H1 (cell line): ENCODE measurements around the gene TECPR2. TPM values are rescaled to one million over a fixed set of nuclear protein-coding genes. Genes with fewer than 3 reads are reported as not detected.

Source experiments
- RBBP5 ChIP-seq: IDR thresholded peaks from 2 replicates; pipeline ENCODE4 v1.7.1; 2012; ENCODE audit warnings: low read depth, mild to moderate bottlenecking, inconsistent platforms, low read length, moderate library complexity, borderline replicate concordance
- SIN3A ChIP-seq, 2 experiments: IDR thresholded peaks in 1 of 2; conservative IDR thresholded peaks in 1 of 2; 2 replicates each; pipeline ENCODE4 v1.6.1; 2011 to 2012; ENCODE audit warnings: low read length in 2 of 2, improper control_type of control experiment in 1 of 2, low read depth in 1 of 2, mild to moderate bottlenecking in 1 of 2
- TBP ChIP-seq: IDR thresholded peaks from 2 replicates; pipeline ENCODE4 v1.6.1; 2011; ENCODE audit warnings: low read depth, low read length, improper control_type of control experiment
- polyA plus RNA-seq, 7 experiments: library from polyadenylated mRNA; depleted of rRNA in 3 of 7; stranded (reverse) in 5 of 7; unstranded in 2 of 7; fragments of >200 nt in 5 of 7; fragments of 200-250 nt in 2 of 7; gene quantifications; 1 replicate in 5 of 7; 2 replicates in 1 of 7; 4 replicates in 1 of 7; pipeline versions ENCODE4 v1.2.1 to v1.2.3, GENCODE V29; 2011 to 2013; ENCODE audit warnings: missing spikeins in 2 of 7, mixed read lengths in 2 of 7
- total RNA-seq: library from RNA; stranded (reverse); fragmentation: NEBNext Ultra II Directional; extraction: Animal tissue kit (Norgen Biotek cat#: 25700); gene quantifications from 2 replicates; pipeline ENCODE4 v1.2.1, GENCODE V29; 2021
- TF ChIP-seq, protein P1 (sequence below): fragments of 300-600 bp; sonication (generic); IDR thresholded peaks from 2 replicates; pipeline ENCODE4 v1.7.1; 2012; ENCODE audit warnings: low read length, moderate library complexity, mild to moderate bottlenecking, inconsistent platforms; ENCODE audit not compliant: insufficient replicate concordance

Gene TECPR2
- total and polyA plus RNA-seq, 2 of the 8 experiments (the other 6 are each of a cell fraction or from before 2014, with no cell fraction given) = 6.8 to 19.4 TPM

DNA sequence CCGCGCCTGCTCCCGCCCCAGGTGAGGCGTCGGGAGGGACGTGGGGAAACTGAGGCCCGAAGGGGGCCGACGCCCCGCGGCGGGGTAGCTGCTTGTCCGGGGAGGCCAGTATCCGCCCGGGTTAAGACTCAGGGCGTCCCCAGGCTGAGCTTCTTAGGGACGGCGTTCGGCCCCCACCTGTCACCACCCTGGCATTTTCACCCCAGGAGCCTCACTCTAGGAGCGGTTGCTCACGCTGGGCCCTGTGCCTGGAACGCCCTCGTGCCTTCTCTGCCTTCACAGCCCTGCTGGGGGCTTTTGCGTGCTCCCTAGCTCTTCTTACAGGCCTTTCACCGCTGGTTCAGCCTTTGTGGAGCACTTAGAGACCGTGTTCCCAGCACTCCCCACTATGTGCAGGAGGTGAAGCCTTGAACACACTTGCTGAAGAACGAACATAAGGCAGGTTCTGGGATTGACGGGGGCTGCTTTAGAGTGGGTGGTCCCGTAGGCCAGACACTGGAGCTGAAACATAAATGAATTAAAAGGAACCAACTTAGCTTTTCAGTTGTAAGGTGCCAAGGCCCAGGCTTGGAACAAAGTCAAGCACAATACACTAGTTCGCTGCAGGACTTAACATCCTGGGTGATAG, 42.6 kb upstream of the TECPR2 start (continued):
- TF ChIP-seq, protein P1, sequence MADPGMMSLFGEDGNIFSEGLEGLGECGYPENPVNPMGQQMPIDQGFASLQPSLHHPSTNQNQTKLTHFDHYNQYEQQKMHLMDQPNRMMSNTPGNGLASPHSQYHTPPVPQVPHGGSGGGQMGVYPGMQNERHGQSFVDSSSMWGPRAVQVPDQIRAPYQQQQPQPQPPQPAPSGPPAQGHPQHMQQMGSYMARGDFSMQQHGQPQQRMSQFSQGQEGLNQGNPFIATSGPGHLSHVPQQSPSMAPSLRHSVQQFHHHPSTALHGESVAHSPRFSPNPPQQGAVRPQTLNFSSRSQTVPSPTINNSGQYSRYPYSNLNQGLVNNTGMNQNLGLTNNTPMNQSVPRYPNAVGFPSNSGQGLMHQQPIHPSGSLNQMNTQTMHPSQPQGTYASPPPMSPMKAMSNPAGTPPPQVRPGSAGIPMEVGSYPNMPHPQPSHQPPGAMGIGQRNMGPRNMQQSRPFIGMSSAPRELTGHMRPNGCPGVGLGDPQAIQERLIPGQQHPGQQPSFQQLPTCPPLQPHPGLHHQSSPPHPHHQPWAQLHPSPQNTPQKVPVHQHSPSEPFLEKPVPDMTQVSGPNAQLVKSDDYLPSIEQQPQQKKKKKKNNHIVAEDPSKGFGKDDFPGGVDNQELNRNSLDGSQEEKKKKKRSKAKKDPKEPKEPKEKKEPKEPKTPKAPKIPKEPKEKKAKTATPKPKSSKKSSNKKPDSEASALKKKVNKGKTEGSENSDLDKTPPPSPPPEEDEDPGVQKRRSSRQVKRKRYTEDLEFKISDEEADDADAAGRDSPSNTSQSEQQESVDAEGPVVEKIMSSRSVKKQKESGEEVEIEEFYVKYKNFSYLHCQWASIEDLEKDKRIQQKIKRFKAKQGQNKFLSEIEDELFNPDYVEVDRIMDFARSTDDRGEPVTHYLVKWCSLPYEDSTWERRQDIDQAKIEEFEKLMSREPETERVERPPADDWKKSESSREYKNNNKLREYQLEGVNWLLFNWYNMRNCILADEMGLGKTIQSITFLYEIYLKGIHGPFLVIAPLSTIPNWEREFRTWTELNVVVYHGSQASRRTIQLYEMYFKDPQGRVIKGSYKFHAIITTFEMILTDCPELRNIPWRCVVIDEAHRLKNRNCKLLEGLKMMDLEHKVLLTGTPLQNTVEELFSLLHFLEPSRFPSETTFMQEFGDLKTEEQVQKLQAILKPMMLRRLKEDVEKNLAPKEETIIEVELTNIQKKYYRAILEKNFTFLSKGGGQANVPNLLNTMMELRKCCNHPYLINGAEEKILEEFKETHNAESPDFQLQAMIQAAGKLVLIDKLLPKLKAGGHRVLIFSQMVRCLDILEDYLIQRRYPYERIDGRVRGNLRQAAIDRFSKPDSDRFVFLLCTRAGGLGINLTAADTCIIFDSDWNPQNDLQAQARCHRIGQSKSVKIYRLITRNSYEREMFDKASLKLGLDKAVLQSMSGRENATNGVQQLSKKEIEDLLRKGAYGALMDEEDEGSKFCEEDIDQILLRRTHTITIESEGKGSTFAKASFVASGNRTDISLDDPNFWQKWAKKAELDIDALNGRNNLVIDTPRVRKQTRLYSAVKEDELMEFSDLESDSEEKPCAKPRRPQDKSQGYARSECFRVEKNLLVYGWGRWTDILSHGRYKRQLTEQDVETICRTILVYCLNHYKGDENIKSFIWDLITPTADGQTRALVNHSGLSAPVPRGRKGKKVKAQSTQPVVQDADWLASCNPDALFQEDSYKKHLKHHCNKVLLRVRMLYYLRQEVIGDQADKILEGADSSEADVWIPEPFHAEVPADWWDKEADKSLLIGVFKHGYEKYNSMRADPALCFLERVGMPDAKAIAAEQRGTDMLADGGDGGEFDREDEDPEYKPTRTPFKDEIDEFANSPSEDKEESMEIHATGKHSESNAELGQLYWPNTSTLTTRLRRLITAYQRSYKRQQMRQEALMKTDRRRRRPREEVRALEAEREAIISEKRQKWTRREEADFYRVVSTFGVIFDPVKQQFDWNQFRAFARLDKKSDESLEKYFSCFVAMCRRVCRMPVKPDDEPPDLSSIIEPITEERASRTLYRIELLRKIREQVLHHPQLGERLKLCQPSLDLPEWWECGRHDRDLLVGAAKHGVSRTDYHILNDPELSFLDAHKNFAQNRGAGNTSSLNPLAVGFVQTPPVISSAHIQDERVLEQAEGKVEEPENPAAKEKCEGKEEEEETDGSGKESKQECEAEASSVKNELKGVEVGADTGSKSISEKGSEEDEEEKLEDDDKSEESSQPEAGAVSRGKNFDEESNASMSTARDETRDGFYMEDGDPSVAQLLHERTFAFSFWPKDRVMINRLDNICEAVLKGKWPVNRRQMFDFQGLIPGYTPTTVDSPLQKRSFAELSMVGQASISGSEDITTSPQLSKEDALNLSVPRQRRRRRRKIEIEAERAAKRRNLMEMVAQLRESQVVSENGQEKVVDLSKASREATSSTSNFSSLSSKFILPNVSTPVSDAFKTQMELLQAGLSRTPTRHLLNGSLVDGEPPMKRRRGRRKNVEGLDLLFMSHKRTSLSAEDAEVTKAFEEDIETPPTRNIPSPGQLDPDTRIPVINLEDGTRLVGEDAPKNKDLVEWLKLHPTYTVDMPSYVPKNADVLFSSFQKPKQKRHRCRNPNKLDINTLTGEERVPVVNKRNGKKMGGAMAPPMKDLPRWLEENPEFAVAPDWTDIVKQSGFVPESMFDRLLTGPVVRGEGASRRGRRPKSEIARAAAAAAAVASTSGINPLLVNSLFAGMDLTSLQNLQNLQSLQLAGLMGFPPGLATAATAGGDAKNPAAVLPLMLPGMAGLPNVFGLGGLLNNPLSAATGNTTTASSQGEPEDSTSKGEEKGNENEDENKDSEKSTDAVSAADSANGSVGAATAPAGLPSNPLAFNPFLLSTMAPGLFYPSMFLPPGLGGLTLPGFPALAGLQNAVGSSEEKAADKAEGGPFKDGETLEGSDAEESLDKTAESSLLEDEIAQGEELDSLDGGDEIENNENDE = no peak
- no peak; the same call in 1 of the 2 replicates for TF ChIP-seq RBBP5
- no peak for TF ChIP-seq TBP
- TF ChIP-seq SIN3A (conservative IDR thresholded peaks at IDR 0.05 in 1 of 2, IDR thresholded peaks at IDR 0.05 in 1 of 2; ENCODE audit: low read depth in 1 of 2, low read length in 2 of 2) = 0 out of 4 replicates have a peak, but pooled peaks of 1 of the 2 experiments have one; percentile 16
